GM19240 (cell line): ENCODE measurements around the gene PRKCZ.
"Not testable (repeated sequence)": the region's sequence is repeated elsewhere in the genome, so short reads cannot be mapped to it uniquely, and the experiment has no call there.

Experiments
- DNase-seq: peaks from one replicate; pipeline ENCODE4 v3.0.0; 2011; ENCODE audit warnings: low spot score; ENCODE audit not compliant: insufficient read length

PRKCZ gene

GRCh38 chr1:2133879-2134215 is 83.6 kb downstream of the PRKCZ start:
- DNase-seq, result no peak

GRCh38 chr1:2134266-2134620 is 84.0 kb downstream of the PRKCZ start:
- DNase-seq, result no peak

GRCh38 chr1:2134621-2135307 is 84.6 kb downstream of the PRKCZ start:
- DNase-seq, result no peak

GRCh38 chr1:2135441-2135841 is 85.2 kb downstream of the PRKCZ start:
- no peak for DNase-seq

GRCh38 chr1:2135941-2136340 is 85.7 kb downstream of the PRKCZ start:
- DNase-seq, result no peak

GRCh38 chr1:2136386-2137235 is 86.4 kb downstream of the PRKCZ start:
- DNase-seq, result no peak

GRCh38 chr1:2137257-2138121 is 87.3 kb downstream of the PRKCZ start:
- no peak for DNase-seq

GRCh38 chr1:2139156-2139555 is 88.9 kb downstream of the PRKCZ start:
- not testable (repeated sequence) for DNase-seq

GRCh38 chr1:2141025-2141424 is 90.8 kb downstream of the PRKCZ start:
- DNase-seq, result no peak

- DNase-seq, result no peak
Measured at GRCh38 chr1:2143814-2144500, 93.7 kb downstream of the PRKCZ start.

- DNase-seq, result no peak
Measured at GRCh38 chr1:2144501-2145090, 94.4 kb downstream of the PRKCZ start.

GRCh38 chr1:2145946-2146835 is 96.0 kb downstream of the PRKCZ start:
- no peak for DNase-seq

GRCh38 chr1:2146836-2147517 is 96.8 kb downstream of the PRKCZ start:
- no peak for DNase-seq

GRCh38 chr1:2147869-2148268 is 97.7 kb downstream of the PRKCZ start:
- not testable (repeated sequence) for DNase-seq

GRCh38 chr1:2148691-2149090 is 98.5 kb downstream of the PRKCZ start:
- DNase-seq, result no peak

GRCh38 chr1:2150801-2151200 is 100.6 kb downstream of the PRKCZ start:
- DNase-seq, result no peak

GRCh38 chr1:2151252-2151651 is 101.0 kb downstream of the PRKCZ start:
- no peak for DNase-seq

- DNase-seq, result no peak
Measured at GRCh38 chr1:2151911-2152310, 101.7 kb downstream of the PRKCZ start.

GRCh38 chr1:2152954-2153353 is 102.7 kb downstream of the PRKCZ start:
- DNase-seq, result no peak
